ENCODE results near the gene PKIG. TPM values are rescaled to one million over a fixed set of nuclear protein-coding genes. Genes with fewer than 3 reads are reported as not detected.
A peak's percentile ranks its signal among the peaks of the same experiment; 100 is the strongest.

Gene PKIG
- total and polyA plus RNA-seq, 4 experiments from 2014 or later: 0.36 to 1.1 (median 0.89) TPM

DNA sequence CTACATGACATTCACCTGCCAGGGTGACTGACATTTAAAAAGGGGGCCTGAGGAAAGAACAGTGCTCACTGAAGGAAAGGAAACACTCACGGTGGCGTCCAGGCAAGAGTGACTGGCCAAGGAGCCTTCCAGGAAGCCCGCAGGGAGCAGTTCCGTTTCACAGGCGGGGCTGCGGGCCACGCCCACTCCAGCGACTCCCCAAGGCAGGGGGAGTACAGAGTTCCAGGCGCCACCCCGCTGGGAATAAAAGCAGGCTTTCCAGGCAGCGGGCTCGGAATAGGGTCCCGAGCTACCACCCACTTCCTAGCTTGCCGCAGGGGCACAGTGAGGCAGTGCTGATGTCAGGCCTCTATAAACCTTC, 34.2 kb downstream of the PKIG start:
- H3K27ac ChIP-seq (ENCODE audit: low read depth, low read length): no peak overlapping the region
- DNase-seq: no peak
- H3K27ac Mint-ChIP-seq: peak overlapping the region in 6 of 7 donors; percentile 50 to 93 (median 90)
- H3K36me3 Mint-ChIP-seq: peaks cover 27 to 46% of the 10 kb centered on the region in 2 donors
- peaks cover 34% of the 10 kb centered on the region for H3K4me1 ChIP-seq (ENCODE audit: insufficient read depth, low read length)
- intact Hi-C loops (cut with micrococcal nuclease): loop anchor here (10.0 kb wide), 1 partner anchor 302 kb away; the partner anchor contains the start of gene FITM2
- no peaks in the 10 kb centered on the region for H3K9me3 Mint-ChIP-seq
- peaks cover 25 to 53% (median 36%) of the 10 kb centered on the region in 4 donors for H3K4me1 Mint-ChIP-seq
- no peaks in the 10 kb centered on the region for H3K9me3 ChIP-seq (ENCODE audit: control insufficient read depth in 1 of 2, low read length in 2 of 2)
- H3K4me3 ChIP-seq (ENCODE audit: low read length in 2 of 2): no peak overlapping the region
- ChIA-PET CTCF (ENCODE audit: partially characterized antibody) (interaction anchor here (0.9 to 6.7 kb wide), 3 partner anchors 67 to 234 kb away, joined by 4 to 52 read pairs (median 4); no protein-coding TSS in a partner anchor), POLR2A (ENCODE audit: partially characterized antibody) (interaction anchor here (2.9 kb wide), 1 partner anchor 27 kb away, joined by 29 read pairs; no protein-coding TSS in a partner anchor)
- no peaks in the 10 kb centered on the region for H3K27me3 Mint-ChIP-seq
- H3K4me3 Mint-ChIP-seq: peak overlapping the region in 2 of 8 donors; percentile 24 to 40
- H3K27me3 ChIP-seq (ENCODE audit: insufficient read depth, low read length): no peaks in the 10 kb centered on the region
- peaks cover 19% of the 10 kb centered on the region for H3K36me3 ChIP-seq (ENCODE audit: insufficient read depth, low read length)

DNA sequence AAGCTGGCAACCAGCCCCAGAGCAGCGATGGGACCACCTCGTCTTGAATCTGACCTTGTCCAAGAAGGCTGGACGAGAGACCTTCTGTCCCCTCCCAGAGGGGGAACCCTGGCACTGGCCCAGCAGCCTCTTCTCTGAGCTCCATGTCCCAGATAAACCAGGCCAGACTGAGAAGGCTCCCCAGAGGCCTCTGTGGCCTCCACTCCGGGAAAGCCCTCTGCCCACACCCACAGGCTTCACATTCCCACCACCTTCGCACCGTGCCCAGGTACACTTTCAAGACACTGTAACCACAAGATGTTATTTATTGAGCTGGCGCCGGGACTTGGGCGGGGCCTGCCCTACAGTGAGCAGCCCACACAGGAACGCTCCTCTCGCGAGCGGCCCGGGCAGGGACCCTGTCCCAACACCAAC, 35.9 kb downstream of the PKIG start:
- Histone ChIP-seq H3K9me3 (ENCODE audit: control insufficient read depth in 1 of 2, low read length in 2 of 2) (no peaks in the 10 kb centered on the region), H3K36me3 (ENCODE audit: insufficient read depth, low read length) (peaks cover 35% of the 10 kb centered on the region), H3K4me1 (ENCODE audit: insufficient read depth, low read length) (peaks cover 34% of the 10 kb centered on the region), H3K27ac (ENCODE audit: low read depth, low read length) (no peak overlapping the region), H3K27me3 (ENCODE audit: insufficient read depth, low read length) (no peaks in the 10 kb centered on the region), H3K4me3 (ENCODE audit: low read length in 2 of 2) (no peak overlapping the region)
- H3K4me3 Mint-ChIP-seq: peak overlapping the region in 4 of 8 donors; percentile 11 to 66 (median 55)
- CTCF ChIA-PET (ENCODE audit: partially characterized antibody): interaction anchor here (0.5 to 6.7 kb wide), 9 partner anchors 9 to 682 kb away, joined by 3 to 52 read pairs (median 4); partner anchors contain the start of gene ADA
- peaks cover 45 to 63% of the 10 kb centered on the region in 2 donors for H3K36me3 Mint-ChIP-seq
- intact Hi-C loops (cut with micrococcal nuclease): loop anchor here (2.0 to 10.0 kb wide), 3 partner anchors 24 to 304 kb away; partner anchors contain the start of gene FITM2
- peaks cover 25 to 55% (median 36%) of the 10 kb centered on the region in 4 donors for H3K4me1 Mint-ChIP-seq
- peak overlapping the region; percentile 81 to 91 (median 90) for H3K27ac Mint-ChIP-seq
- POLR2A ChIA-PET (ENCODE audit: partially characterized antibody): interaction anchor here (1.0 to 2.9 kb wide), 6 partner anchors 8 to 65 kb away, joined by 3 to 29 read pairs (median 4); partner anchors contain the start of gene ADA
- peak in 3 of 5 donors; percentile 24 to 47 (median 30) for DNase-seq
- H3K9me3 Mint-ChIP-seq: no peaks in the 10 kb centered on the region
- H3K27me3 Mint-ChIP-seq: no peaks in the 10 kb centered on the region

GRCh38 chr20:44619294-44619693, 36.9 kb downstream of the PKIG start:
- H3K4me1 Mint-ChIP-seq: peaks cover 25 to 55% (median 36%) of the 10 kb centered on the region in 4 donors
- Histone ChIP-seq H3K27ac (ENCODE audit: low read depth, low read length) (no peak overlapping the region), H3K4me3 (ENCODE audit: low read length in 2 of 2) (no peak overlapping the region), H3K4me1 (ENCODE audit: insufficient read depth, low read length) (peaks cover 34% of the 10 kb centered on the region), H3K9me3 (ENCODE audit: control insufficient read depth in 1 of 2, low read length in 2 of 2) (no peaks in the 10 kb centered on the region), H3K36me3 (ENCODE audit: insufficient read depth, low read length) (peaks cover 42% of the 10 kb centered on the region), H3K27me3 (ENCODE audit: insufficient read depth, low read length) (no peaks in the 10 kb centered on the region)
- H3K9me3 Mint-ChIP-seq: peaks cover 0 to 2% (median 0%) of the 10 kb centered on the region in 8 donors
- ChIA-PET POLR2A (ENCODE audit: partially characterized antibody) (interaction anchor here (1.2 to 2.9 kb wide), 3 partner anchors 9 to 32 kb away, joined by 3 to 29 read pairs (median 9); partner anchors contain the start of gene ADA), CTCF (ENCODE audit: partially characterized antibody) (interaction anchor here (0.6 to 6.7 kb wide), 6 partner anchors 10 to 234 kb away, joined by 4 to 52 read pairs (median 6); partner anchors contain the start of gene ADA)
- no peak overlapping the region for H3K4me3 Mint-ChIP-seq
- no peaks in the 10 kb centered on the region for H3K27me3 Mint-ChIP-seq
- H3K36me3 Mint-ChIP-seq: peaks cover 51 to 69% of the 10 kb centered on the region in 2 donors
- H3K27ac Mint-ChIP-seq: peak overlapping the region in 6 of 7 donors; percentile 64 to 91 (median 87)
- intact Hi-C loops (cut with micrococcal nuclease): loop anchor here (2.0 to 10.0 kb wide), 3 partner anchors 24 to 304 kb away; partner anchors contain the start of gene FITM2
- DNase-seq: no peak

DNA sequence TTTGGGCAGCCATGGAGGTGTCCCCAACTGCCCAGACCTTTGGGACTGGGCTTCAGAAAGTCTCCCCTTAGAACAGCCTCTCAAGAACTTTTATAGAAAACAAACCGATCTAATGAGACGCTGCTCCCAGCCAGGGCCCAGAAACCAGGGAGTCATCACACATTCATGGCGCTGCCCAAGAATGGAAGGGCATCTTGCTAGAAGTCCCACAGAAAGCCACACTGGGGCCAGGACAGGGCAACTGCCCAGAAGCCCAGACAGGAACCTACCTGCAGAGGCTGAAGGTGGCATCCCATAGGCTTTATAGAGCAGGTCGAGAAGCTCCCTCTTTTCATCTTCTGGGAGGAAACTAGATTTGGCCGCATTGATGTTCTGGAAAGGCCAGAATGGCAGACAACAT, 37.7 kb downstream of the PKIG start:
- Mint-ChIP-seq H3K4me1 (peaks cover 23 to 50% (median 32%) of the 10 kb centered on the region in 4 donors), H3K27ac (peak overlapping the region in 4 of 7 donors; percentile 27 to 77 (median 70)), H3K27me3 (no peaks in the 10 kb centered on the region), H3K36me3 (peaks cover 58 to 74% of the 10 kb centered on the region in 2 donors), H3K9me3 (peaks cover 0 to 2% (median 0%) of the 10 kb centered on the region in 8 donors), H3K4me3 (no peak overlapping the region)
- Histone ChIP-seq H3K4me1 (ENCODE audit: insufficient read depth, low read length) (peaks cover 30% of the 10 kb centered on the region), H3K27me3 (ENCODE audit: insufficient read depth, low read length) (no peaks in the 10 kb centered on the region), H3K36me3 (ENCODE audit: insufficient read depth, low read length) (peaks cover 44% of the 10 kb centered on the region), H3K9me3 (ENCODE audit: control insufficient read depth in 1 of 2, low read length in 2 of 2) (no peaks in the 10 kb centered on the region), H3K27ac (ENCODE audit: low read depth, low read length) (no peak overlapping the region), H3K4me3 (ENCODE audit: low read length in 2 of 2) (no peak overlapping the region)
- ChIA-PET POLR2A (ENCODE audit: partially characterized antibody) (no interaction called here), CTCF (ENCODE audit: partially characterized antibody) (interaction anchor here (0.6 to 0.8 kb wide), 2 partner anchors 25 to 65 kb away, joined by 3 read pairs; no protein-coding TSS in a partner anchor)
- intact Hi-C loops (cut with micrococcal nuclease): no loop called here
- no peak for DNase-seq

- intact Hi-C loops (cut with micrococcal nuclease): no loop called here
- H3K9me3 Mint-ChIP-seq: peaks cover 0 to 2% (median 0%) of the 10 kb centered on the region in 8 donors
- Histone ChIP-seq H3K4me1 (ENCODE audit: insufficient read depth, low read length) (peaks cover 23% of the 10 kb centered on the region), H3K4me3 (ENCODE audit: low read length in 2 of 2) (no peak overlapping the region), H3K27ac (ENCODE audit: low read depth, low read length) (no peak overlapping the region), H3K27me3 (ENCODE audit: insufficient read depth, low read length) (no peaks in the 10 kb centered on the region), H3K9me3 (ENCODE audit: control insufficient read depth in 1 of 2, low read length in 2 of 2) (no peaks in the 10 kb centered on the region), H3K36me3 (ENCODE audit: insufficient read depth, low read length) (peaks cover 55% of the 10 kb centered on the region)
- H3K27ac Mint-ChIP-seq: peak overlapping the region in 2 of 7 donors; percentile 56
- POLR2A ChIA-PET (ENCODE audit: partially characterized antibody): interaction anchor here (0.7 to 1.6 kb wide), 3 partner anchors 22 to 30 kb away, joined by 3 to 6 read pairs (median 3); partner anchors contain the start of gene ADA
- DNase-seq: no peak
- CTCF ChIA-PET (ENCODE audit: partially characterized antibody): no interaction called here
- peaks cover 63 to 74% of the 10 kb centered on the region in 2 donors for H3K36me3 Mint-ChIP-seq
- H3K27me3 Mint-ChIP-seq: no peaks in the 10 kb centered on the region
- peaks cover 11 to 37% (median 20%) of the 10 kb centered on the region in 4 donors for H3K4me1 Mint-ChIP-seq
- H3K4me3 Mint-ChIP-seq: no peak overlapping the region
Measured at GRCh38 chr20:44621325-44621724, 38.9 kb downstream of the PKIG start.

DNA sequence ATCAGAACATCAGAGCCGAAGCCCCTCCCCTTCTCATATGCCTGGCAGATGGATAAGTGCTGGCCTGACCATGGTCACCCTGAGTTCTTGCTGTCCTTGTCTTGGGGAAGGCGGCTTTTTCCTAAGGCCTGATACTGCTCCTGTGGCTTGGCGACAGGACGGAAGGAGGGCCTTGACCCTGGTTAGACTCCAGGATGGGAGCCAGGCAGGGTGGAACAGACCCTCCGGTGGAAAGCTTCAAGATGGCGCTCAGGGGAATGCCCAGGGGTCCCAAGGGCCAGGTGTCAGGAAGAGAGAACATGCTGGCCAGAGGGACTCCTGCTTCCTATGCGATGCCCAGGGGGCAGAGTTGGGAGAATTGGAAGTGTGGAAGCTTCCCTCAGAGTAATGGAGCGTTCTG, 39.6 kb downstream of the PKIG start:
- peaks cover 59% of the 10 kb centered on the region for H3K36me3 ChIP-seq (ENCODE audit: insufficient read depth, low read length)
- H3K4me1 ChIP-seq (ENCODE audit: insufficient read depth, low read length): peaks cover 23% of the 10 kb centered on the region
- no peak overlapping the region for H3K4me3 ChIP-seq (ENCODE audit: low read length in 2 of 2)
- Mint-ChIP-seq H3K36me3 (peaks cover 67 to 80% of the 10 kb centered on the region in 2 donors), H3K4me3 (no peak overlapping the region), H3K27me3 (no peaks in the 10 kb centered on the region), H3K9me3 (peaks cover 0 to 2% (median 0%) of the 10 kb centered on the region in 8 donors), H3K4me1 (peaks cover 11 to 35% (median 18%) of the 10 kb centered on the region in 4 donors), H3K27ac (peak overlapping the region in 1 of 7 donors; percentile 35)
- ChIA-PET POLR2A (ENCODE audit: partially characterized antibody) (interaction anchor here (1.2 to 1.6 kb wide), 2 partner anchors 21 to 28 kb away, joined by 3 to 6 read pairs; no protein-coding TSS in a partner anchor), CTCF (ENCODE audit: partially characterized antibody) (no interaction called here)
- no peaks in the 10 kb centered on the region for H3K9me3 ChIP-seq (ENCODE audit: control insufficient read depth in 1 of 2, low read length in 2 of 2)
- no peaks in the 10 kb centered on the region for H3K27me3 ChIP-seq (ENCODE audit: insufficient read depth, low read length)
- intact Hi-C loops (cut with micrococcal nuclease): no loop called here
- no peak overlapping the region for H3K27ac ChIP-seq (ENCODE audit: low read depth, low read length)
- no peak for DNase-seq

Measured in CD4-positive, alpha-beta memory T cell (primary cell).